Activated CD8-positive, alpha-beta T cell treated with anti-CD3 and anti-CD28 coated beads for 36 hours (primary cell): ENCODE results near the gene LY6G5C. TPM values are rescaled to one million over a fixed set of nuclear protein-coding genes. Genes with fewer than 3 reads are reported as not detected.
A peak's percentile ranks its signal among the peaks of the same experiment; 100 is the strongest.

Experiments
- ATAC-seq: fragments of 200-7000 bp; cut with Tn5 transposase; one replicate; pipeline ENCODE4 v1.10.0; 2021; ENCODE audit warnings: mild to moderate bottlenecking, moderate library complexity
- CTCF ChIA-PET: fragments of 350-600 bp; sonication (Branson Sonifier 250); formaldehyde crosslinking; loops from one replicate; lab custom pipeline; 2021; ENCODE audit warnings: antibody characterized with exemption; lab: Charles Lee
- POLR2A ChIA-PET: fragments of 350-600 bp; sonication (Branson Sonifier 250); formaldehyde crosslinking; loops from one replicate; lab custom pipeline; 2021; ENCODE audit warnings: antibody characterized with exemption; lab: Charles Lee
- DNase-seq: peaks from one replicate; pipeline ENCODE4 v3.0.0-alpha.2; 2020
- H3K27ac Mint-ChIP-seq: one replicate; pipeline ENCODE4 v1.8.0; 2021; ENCODE audit warnings: mild to moderate bottlenecking, mixed read lengths
- H3K27me3 Mint-ChIP-seq: one replicate; pipeline ENCODE4 v1.8.0; 2021; ENCODE audit warnings: mixed read lengths
- H3K36me3 Mint-ChIP-seq: one replicate; pipeline ENCODE4 v1.8.0; 2021; ENCODE audit warnings: low read depth, mixed read lengths
- H3K4me1 Mint-ChIP-seq: one replicate; pipeline ENCODE4 v1.8.0; 2021; ENCODE audit warnings: low read depth, mixed read lengths
- H3K4me3 Mint-ChIP-seq: one replicate; pipeline ENCODE4 v1.8.0; 2021; ENCODE audit warnings: mild to moderate bottlenecking, moderate library complexity, mixed read lengths
- H3K9me3 Mint-ChIP-seq: one replicate; pipeline ENCODE4 v1.8.0; 2021; ENCODE audit warnings: mixed read lengths
- CTCF ChIP-seq: fragments of 200-600 bp; IDR thresholded peaks from one replicate; pipeline ENCODE4 v1.8.0; 2022; ENCODE audit warnings: antibody characterized with exemption, mild to moderate bottlenecking
- intact Hi-C: fragments of 100-400 bp; cut with micrococcal nuclease; formaldehyde crosslinking; loops from one replicate; pipeline ENCODE4 v1.10.0; 2022
- total RNA-seq, 2 experiments: library from RNA; stranded (reverse); gene quantifications; one replicate each; pipeline ENCODE4 v1.2.3, GENCODE V29; 2021

LY6G5C gene
- total RNA-seq, 2 experiments from 2014 or later = 1.6 to 2.3 TPM

GRCh38 chr6:31676322-31676903, 4.5 kb downstream of the LY6G5C start:
- intact Hi-C loops = no loop called here
- POLR2A ChIA-PET = interaction anchor here (1.1 kb wide), 1 partner anchor 15 kb away, joined by 3 read pairs; the partner anchor contains the start of gene C6orf47
- peaks cover 18% of the 10 kb centered on the region for H3K36me3 Mint-ChIP-seq
- no peaks in the 10 kb centered on the region for H3K9me3 Mint-ChIP-seq
- peaks cover 9% of the 10 kb centered on the region for H3K4me1 Mint-ChIP-seq
- no peak overlapping the region for H3K27ac Mint-ChIP-seq
- no peak for DNase-seq
- no peak for ATAC-seq
- no peak overlapping the region for H3K4me3 Mint-ChIP-seq
- CTCF ChIA-PET = no interaction called here
- no peaks in the 10 kb centered on the region for H3K27me3 Mint-ChIP-seq
- TF ChIP-seq CTCF = no peak

DNA sequence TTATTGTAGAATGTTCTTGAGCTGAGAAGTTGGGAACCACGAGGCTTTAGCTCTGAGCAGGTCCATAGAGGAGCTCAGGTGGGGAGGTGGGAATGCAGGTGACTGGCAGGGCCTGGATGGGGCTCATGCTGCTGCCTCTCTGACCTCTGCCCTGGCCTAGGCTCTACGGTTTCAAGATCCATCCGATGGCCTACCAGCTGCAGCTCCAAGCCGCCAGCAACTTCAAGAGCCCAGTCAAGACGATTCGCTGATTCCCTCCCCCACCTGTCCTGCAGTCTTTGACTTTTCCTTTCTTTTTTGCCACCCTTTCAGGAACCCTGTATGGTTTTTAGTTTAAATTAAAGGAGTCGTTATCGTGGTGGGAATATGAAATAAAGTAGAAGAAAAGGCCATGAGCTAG, 11.2 kb downstream of the LY6G5C start, which contains the start of gene LY6G5B:
LY6G5B (plus strand) TSS at position 301 of the 400 bp plus-strand sequence. CDS start 975 bp downstream, outside the sequence.
- POLR2A ChIA-PET = interaction anchor here (0.6 to 1.6 kb wide), 6 partner anchors 9 to 58 kb away, joined by 3 to 4 read pairs (median 3); partner anchors contain the start of genes C6orf47 and LY6G5C

GRCh38 chr6:31666337-31666965, 14.4 kb downstream of the LY6G5C start:
- ATAC-seq (no peak), DNase-seq (no peak)
- CTCF ChIA-PET = interaction anchor here (0.7 to 0.9 kb wide), 2 partner anchors 71 to 173 kb away, joined by 3 read pairs; no protein-coding TSS in a partner anchor
- Mint-ChIP-seq H3K4me3 (peak overlapping the region; percentile 98), H3K27me3 (no peaks in the 10 kb centered on the region), H3K27ac (peak overlapping the region; percentile 97), H3K36me3 (peaks cover 82% of the 10 kb centered on the region), H3K9me3 (no peaks in the 10 kb centered on the region), H3K4me1 (peaks cover 54% of the 10 kb centered on the region)
- intact Hi-C loops = loop anchor here (10.0 kb wide), 2 partner anchors 122 to 168 kb away; partner anchors contain the start of genes ATP6V1G2, DDX39B and NFKBIL1
- POLR2A ChIA-PET = interaction anchor here (0.5 to 8.5 kb wide), 10 partner anchors 12 to 172 kb away, joined by 3 to 160 read pairs (median 4); partner anchors contain the start of genes ABHD16A, APOM, BAG6 and DDX39B
- no peak for TF ChIP-seq CTCF

More for the DNA sequence above, 11.2 kb downstream of the LY6G5C start, which contains the start of gene LY6G5B:
- CTCF ChIA-PET = interaction anchor here (0.8 to 2.3 kb wide), 4 partner anchors 10 to 283 kb away, joined by 3 to 8 read pairs (median 4); partner anchors contain the start of gene LY6G5C
- ATAC-seq (no peak), DNase-seq (no peak)
- Mint-ChIP-seq H3K9me3 (no peaks in the 10 kb centered on the region), H3K27me3 (no peaks in the 10 kb centered on the region), H3K4me1 (peaks cover 25% of the 10 kb centered on the region), H3K4me3 (no peak within 1 kb of the TSS), H3K27ac (peak within 1 kb of the TSS; percentile 59), H3K36me3 (peaks cover 69% of the 10 kb centered on the region)
- intact Hi-C loops = loop anchor here (10.0 kb wide), 2 partner anchors 125 to 165 kb away; partner anchors contain the start of genes ATP6V1G2, DDX39B and NFKBIL1
- no peak for TF ChIP-seq CTCF

GRCh38 chr6:31665501-31666336, 15.1 kb downstream of the LY6G5C start, which contains the start of gene CSNK2B:
Gene CSNK2B, plus strand, starts transcription at chr6:31666080. Its CDS starts 752 bp downstream, at chr6:31666832.
- no peaks in the 10 kb centered on the region for H3K9me3 Mint-ChIP-seq
- DNase-seq (peak; percentile 99), ATAC-seq (peak; percentile 88)
- intact Hi-C loops = loop anchor here (2.0 to 10.0 kb wide), 3 partner anchors 45 to 169 kb away; partner anchors contain the start of genes ATP6V1G2, DDX39B, NFKBIL1 and PRRC2A
- TF ChIP-seq CTCF = no peak
- H3K36me3 Mint-ChIP-seq = peaks cover 83% of the 10 kb centered on the region
- H3K4me1 Mint-ChIP-seq = peaks cover 61% of the 10 kb centered on the region
- no peaks in the 10 kb centered on the region for H3K27me3 Mint-ChIP-seq
- H3K27ac Mint-ChIP-seq = peak within 1 kb of the TSS; percentile 97
- POLR2A ChIA-PET = interaction anchor here (0.6 to 8.5 kb wide), 26 partner anchors 7 to 198 kb away, joined by 3 to 160 read pairs (median 4); partner anchors contain the start of genes ABHD16A, APOM, BAG6 and DDX39B
- CTCF ChIA-PET = interaction anchor here (0.9 to 2.8 kb wide), 3 partner anchors 13 to 73 kb away, joined by 3 to 16 read pairs (median 3); partner anchors contain the start of genes ABHD16A and BAG6
- peak within 1 kb of the TSS; percentile 98 for H3K4me3 Mint-ChIP-seq
